HUES6 (cell line): ENCODE results near the gene KRT16.
"Not testable (repeated sequence)": the region's sequence is repeated elsewhere in the genome, so short reads cannot be mapped to it uniquely, and the experiment has no call there.

Experiments
- H3K27ac ChIP-seq: 2 replicates; pipeline ENCODE4 v1.7.0; 2013; ENCODE audit warnings: low read depth, mild to moderate bottlenecking, low read length, inconsistent platforms
- H3K27me3 ChIP-seq: 2 replicates; pipeline ENCODE4 v1.6.1; 2013; ENCODE audit warnings: low read length; ENCODE audit not compliant: control insufficient read depth, insufficient read depth
- H3K36me3 ChIP-seq: 2 replicates; pipeline ENCODE4 v1.6.1; 2013; ENCODE audit warnings: low read length; ENCODE audit not compliant: control insufficient read depth, insufficient read depth
- H3K4me1 ChIP-seq: 2 replicates; pipeline ENCODE4 v1.6.1; 2013; ENCODE audit warnings: low read length; ENCODE audit not compliant: control insufficient read depth, insufficient read depth
- H3K4me3 ChIP-seq: 2 replicates; pipeline ENCODE4 v1.5.1; 2013; ENCODE audit warnings: low read depth, low read length
- H3K9ac ChIP-seq: one replicate; pipeline ENCODE4 v1.6.1; 2013; ENCODE audit warnings: mild to moderate bottlenecking, low read length
- H3K9me3 ChIP-seq: 2 replicates; pipeline ENCODE4 v1.6.1; 2013; ENCODE audit warnings: low read depth, low read length; ENCODE audit not compliant: control insufficient read depth, insufficient read depth

KRT16 gene

GRCh38 chr17:41642252-41643156 is 29.9 kb upstream of the KRT16 start:
- no peaks in the 10 kb centered on the region for H3K27me3 ChIP-seq
- no peak overlapping the region for H3K4me3 ChIP-seq
- peaks cover 9% of the 10 kb centered on the region; the same call in 1 of the 2 replicates for H3K4me1 ChIP-seq
- no peak overlapping the region for H3K9ac ChIP-seq
- H3K27ac ChIP-seq: no peak overlapping the region
- H3K36me3 ChIP-seq: no peaks in the 10 kb centered on the region
- H3K9me3 ChIP-seq: no peaks in the 10 kb centered on the region

GRCh38 chr17:41640596-41640995 is 28.0 kb upstream of the KRT16 start:
- not testable (repeated sequence) for H3K27me3 ChIP-seq, H3K27ac ChIP-seq, H3K9me3 ChIP-seq, H3K4me1 ChIP-seq, H3K36me3 ChIP-seq, H3K9ac ChIP-seq, H3K4me3 ChIP-seq

GRCh38 chr17:41639492-41640473 is 27.2 kb upstream of the KRT16 start:
- H3K4me3 ChIP-seq: no peak overlapping the region
- no peaks in the 10 kb centered on the region for H3K36me3 ChIP-seq
- no peaks in the 10 kb centered on the region for H3K9me3 ChIP-seq
- no peak overlapping the region for H3K9ac ChIP-seq
- no peaks in the 10 kb centered on the region for H3K27me3 ChIP-seq
- peaks cover 8% of the 10 kb centered on the region for H3K4me1 ChIP-seq
- H3K27ac ChIP-seq: no peak overlapping the region

- peaks cover 10% of the 10 kb centered on the region for H3K4me1 ChIP-seq
- no peak overlapping the region for H3K9ac ChIP-seq
- no peaks in the 10 kb centered on the region for H3K27me3 ChIP-seq
- H3K4me3 ChIP-seq: no peak overlapping the region
- no peaks in the 10 kb centered on the region for H3K9me3 ChIP-seq
- H3K36me3 ChIP-seq: no peaks in the 10 kb centered on the region
- no peak overlapping the region for H3K27ac ChIP-seq
Observed at GRCh38 chr17:41638941-41639340, 26.4 kb upstream of the KRT16 start.

GRCh38 chr17:41638194-41638593 is 25.6 kb upstream of the KRT16 start:
- no peak overlapping the region for H3K9ac ChIP-seq
- H3K27me3 ChIP-seq: no peaks in the 10 kb centered on the region
- H3K4me3 ChIP-seq: no peak overlapping the region
- peaks cover 10% of the 10 kb centered on the region for H3K4me1 ChIP-seq
- H3K9me3 ChIP-seq: no peaks in the 10 kb centered on the region
- H3K27ac ChIP-seq: no peak overlapping the region
- no peaks in the 10 kb centered on the region for H3K36me3 ChIP-seq

- Histone ChIP-seq H3K4me1 (peaks cover 10% of the 10 kb centered on the region), H3K27me3 (no peaks in the 10 kb centered on the region), H3K9me3 (no peaks in the 10 kb centered on the region), H3K27ac (no peak overlapping the region), H3K4me3 (no peak overlapping the region), H3K9ac (no peak overlapping the region), H3K36me3 (no peaks in the 10 kb centered on the region)
Observed at GRCh38 chr17:41636652-41637051, 24.1 kb upstream of the KRT16 start.

- no peak overlapping the region for H3K4me3 ChIP-seq
Observed at GRCh38 chr17:41635121-41636097, 22.8 kb upstream of the KRT16 start.

GRCh38 chr17:41634639-41635038 is 22.1 kb upstream of the KRT16 start:
- Histone ChIP-seq H3K4me3 (no peak overlapping the region), H3K27me3 (no peaks in the 10 kb centered on the region), H3K27ac (no peak overlapping the region), H3K9ac (no peak overlapping the region), H3K4me1 (peaks cover 10% of the 10 kb centered on the region), H3K36me3 (no peaks in the 10 kb centered on the region), H3K9me3 (no peaks in the 10 kb centered on the region)

More at GRCh38 chr17:41635121-41636097, 22.8 kb upstream of the KRT16 start:
- Histone ChIP-seq H3K27ac (no peak overlapping the region), H3K9me3 (no peaks in the 10 kb centered on the region), H3K27me3 (no peaks in the 10 kb centered on the region), H3K9ac (no peak overlapping the region), H3K36me3 (no peaks in the 10 kb centered on the region), H3K4me1 (peaks cover 10% of the 10 kb centered on the region)

- H3K9ac ChIP-seq: no peak overlapping the region
- H3K27ac ChIP-seq: no peak overlapping the region
- H3K9me3 ChIP-seq: no peaks in the 10 kb centered on the region
- H3K27me3 ChIP-seq: no peaks in the 10 kb centered on the region
- H3K4me1 ChIP-seq: peaks cover 10% of the 10 kb centered on the region
- H3K4me3 ChIP-seq: no peak overlapping the region
- H3K36me3 ChIP-seq: no peaks in the 10 kb centered on the region
Observed at GRCh38 chr17:41633556-41634199, 21.1 kb upstream of the KRT16 start.
